C4-2B (cell line): ENCODE results near the gene SUPT5H.

Experiments
- H3K27ac ChIP-seq: fragments of 450-650 bp; 2 replicates; pipeline ENCODE4 v1.5.1; 2017
- CTCF ChIP-seq: fragments of 450-650 bp; conservative IDR thresholded peaks from 2 replicates; pipeline ENCODE4 v1.5.1; 2017; ENCODE audit warnings: mild to moderate bottlenecking
- ZFX ChIP-seq: fragments of 450-650 bp; IDR thresholded peaks from 2 replicates; pipeline ENCODE4 v1.6.1; 2017

The SUPT5H gene

GRCh38 chr19:39499932-39500331, 54.5 kb downstream of the SUPT5H start:
- no peak for TF ChIP-seq CTCF
- TF ChIP-seq ZFX: no peak

GRCh38 chr19:39500543-39500942, 55.2 kb downstream of the SUPT5H start:
- TF ChIP-seq CTCF (no peak), ZFX (no peak)
- H3K27ac ChIP-seq: no peak overlapping the region

More at GRCh38 chr19:39499932-39500331, 54.5 kb downstream of the SUPT5H start:
- no peak overlapping the region for H3K27ac ChIP-seq

GRCh38 chr19:39501340-39501739, 56.0 kb downstream of the SUPT5H start:
- TF ChIP-seq CTCF: no peak
- TF ChIP-seq ZFX: no peak
- H3K27ac ChIP-seq: no peak overlapping the region

- TF ChIP-seq ZFX (peak; percentile 40; the same call in 1 of the 2 replicates), CTCF (peak; percentile 99)
- H3K27ac ChIP-seq: peak overlapping the region; percentile 31
These were observed 57.4 kb downstream of the SUPT5H start for GRCh38 chr19:39502640-39503417.

- H3K27ac ChIP-seq: peak overlapping the region; percentile 72
- TF ChIP-seq ZFX (no peak), CTCF (no peak)
These were observed 61.2 kb downstream of the SUPT5H start for GRCh38 chr19:39506598-39506943.

- no peak for TF ChIP-seq CTCF
- peak; percentile 53; the same call in 1 of the 2 replicates for TF ChIP-seq ZFX
- peak overlapping the region; percentile 72 for H3K27ac ChIP-seq
These were observed 61.7 kb downstream of the SUPT5H start for GRCh38 chr19:39506944-39507714.

- TF ChIP-seq ZFX (no peak), CTCF (no peak)
- peak overlapping the region; percentile 72 for H3K27ac ChIP-seq
These were observed 62.5 kb downstream of the SUPT5H start for GRCh38 chr19:39507715-39508364.
